Endodermal cell (in vitro differentiated cells): ENCODE measurements around the gene GALNT18. TPM values are rescaled to one million over a fixed set of nuclear protein-coding genes. Genes with fewer than 3 reads are reported as not detected.

Experiments used
- DNase-seq: peaks from one replicate; pipeline ENCODE4 v3.0.0-alpha.2; 2017
- H3K27ac ChIP-seq: 2 replicates; pipeline ENCODE4 v1.5.1; 2013; ENCODE audit warnings: mild to moderate bottlenecking, low read depth, low read length, moderate library complexity
- H3K27me3 ChIP-seq: 2 replicates; pipeline ENCODE4 v1.6.1; 2013; ENCODE audit warnings: mild to moderate bottlenecking, low read length, moderate library complexity; ENCODE audit not compliant: insufficient read depth, control insufficient read depth, poor library complexity, severe bottlenecking
- H3K36me3 ChIP-seq: 2 replicates; pipeline ENCODE4 v1.7.0; 2013; ENCODE audit warnings: mild to moderate bottlenecking, low read length, moderate library complexity; ENCODE audit not compliant: control insufficient read depth, insufficient read depth
- H3K4me1 ChIP-seq: one replicate; pipeline ENCODE4 v1.7.0; 2013; ENCODE audit warnings: low read length; ENCODE audit not compliant: control insufficient read depth, insufficient read depth
- H3K4me3 ChIP-seq: 2 replicates; pipeline ENCODE4 v1.5.1; 2013; ENCODE audit warnings: mild to moderate bottlenecking, low read length, moderate library complexity
- H3K9ac ChIP-seq: 2 replicates; pipeline ENCODE4 v1.6.1; 2013; ENCODE audit warnings: mild to moderate bottlenecking, low read length, moderate library complexity; ENCODE audit not compliant: poor library complexity, severe bottlenecking; ENCODE audit errors: extremely low read depth
- H3K9me3 ChIP-seq: 2 replicates; pipeline ENCODE4 v1.6.1; 2013; ENCODE audit warnings: mild to moderate bottlenecking, low read length, moderate library complexity; ENCODE audit not compliant: control insufficient read depth
- H3K27ac Mint-ChIP-seq: 2 replicates; pipeline ENCODE4 v1.8.0; 2020; ENCODE audit warnings: mixed read lengths
- H3K27me3 Mint-ChIP-seq: 2 replicates; pipeline ENCODE4 v1.8.0; 2021; ENCODE audit warnings: mild to moderate bottlenecking, mixed read lengths; ENCODE audit not compliant: insufficient read depth
- H3K36me3 Mint-ChIP-seq: 2 replicates; pipeline ENCODE4 v1.8.0; 2020; ENCODE audit warnings: low read depth, mixed read lengths
- H3K4me1 Mint-ChIP-seq: 2 replicates; pipeline ENCODE4 v1.8.0; 2020; ENCODE audit warnings: mixed read lengths
- H3K4me3 Mint-ChIP-seq: 2 replicates; pipeline ENCODE4 v1.8.0; 2020; ENCODE audit warnings: mild to moderate bottlenecking, moderate library complexity, mixed read lengths
- H3K9me3 Mint-ChIP-seq: 2 replicates; pipeline ENCODE4 v1.8.0; 2020; ENCODE audit warnings: mild to moderate bottlenecking, mixed read lengths
- WGBS, 2 experiments: methylation state at CpG; one replicate each; pipeline versions ENCODE4 v1.1.5 to v1.1.7; 2013; ENCODE audit warnings: missing lambda C conversion rate in 2 of 2, mixed read lengths in 1 of 2; ENCODE audit not compliant: insufficient coverage in 1 of 2, insufficient read length in 1 of 2; 5-methylcytosine and 5-hydroxymethylcytosine counted together
- total RNA-seq, 2 donors: library from RNA; stranded (reverse); fragmentation: NEBNext Ultra II Directional in 1 of 2; extraction: Animal tissue kit (Norgen Biotek cat#: 25700) in 1 of 2; gene quantifications; 2 replicates in 1 of 2; 3 replicates in 1 of 2; pipeline ENCODE4 v1.2.1, GENCODE V29; 2021
- TF ChIP-seq, protein P1 (sequence below): fragments of 200-600 bp; sonication (generic); conservative IDR thresholded peaks from 2 replicates; pipeline ENCODE4 v1.5.0; 2021; ENCODE audit warnings: antibody characterized with exemption, mild to moderate bottlenecking

Gene GALNT18
- total RNA-seq, 2 donors from 2014 or later, result 5.1 to 9.9 TPM

- H3K4me1 ChIP-seq, result no peaks in the 10 kb centered on the region
- no peaks in the 10 kb centered on the region for H3K27me3 Mint-ChIP-seq
- no peaks in the 10 kb centered on the region for H3K27me3 ChIP-seq
- H3K4me3 Mint-ChIP-seq, result no peak overlapping the region
- no peak for DNase-seq
- H3K9me3 Mint-ChIP-seq, result no peaks in the 10 kb centered on the region
- H3K4me3 ChIP-seq, result no peak overlapping the region
- TF ChIP-seq, protein P1, sequence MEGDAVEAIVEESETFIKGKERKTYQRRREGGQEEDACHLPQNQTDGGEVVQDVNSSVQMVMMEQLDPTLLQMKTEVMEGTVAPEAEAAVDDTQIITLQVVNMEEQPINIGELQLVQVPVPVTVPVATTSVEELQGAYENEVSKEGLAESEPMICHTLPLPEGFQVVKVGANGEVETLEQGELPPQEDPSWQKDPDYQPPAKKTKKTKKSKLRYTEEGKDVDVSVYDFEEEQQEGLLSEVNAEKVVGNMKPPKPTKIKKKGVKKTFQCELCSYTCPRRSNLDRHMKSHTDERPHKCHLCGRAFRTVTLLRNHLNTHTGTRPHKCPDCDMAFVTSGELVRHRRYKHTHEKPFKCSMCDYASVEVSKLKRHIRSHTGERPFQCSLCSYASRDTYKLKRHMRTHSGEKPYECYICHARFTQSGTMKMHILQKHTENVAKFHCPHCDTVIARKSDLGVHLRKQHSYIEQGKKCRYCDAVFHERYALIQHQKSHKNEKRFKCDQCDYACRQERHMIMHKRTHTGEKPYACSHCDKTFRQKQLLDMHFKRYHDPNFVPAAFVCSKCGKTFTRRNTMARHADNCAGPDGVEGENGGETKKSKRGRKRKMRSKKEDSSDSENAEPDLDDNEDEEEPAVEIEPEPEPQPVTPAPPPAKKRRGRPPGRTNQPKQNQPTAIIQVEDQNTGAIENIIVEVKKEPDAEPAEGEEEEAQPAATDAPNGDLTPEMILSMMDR, result no peak
- no peak overlapping the region for H3K27ac Mint-ChIP-seq
- H3K4me1 Mint-ChIP-seq, result peaks cover 4% of the 10 kb centered on the region
- H3K27ac ChIP-seq, result no peak overlapping the region
- no peaks in the 10 kb centered on the region for H3K36me3 ChIP-seq
- H3K36me3 Mint-ChIP-seq, result no peaks in the 10 kb centered on the region
- H3K9me3 ChIP-seq, result no peaks in the 10 kb centered on the region
- H3K9ac ChIP-seq, result no peak overlapping the region
- 85 to 93% methylated on average over 7 to 11 of the region's 11 CpGs for WGBS, 2 experiments
These were observed 90.5 kb downstream of the GALNT18 start for GRCh38 chr11:11531131-11531908.

DNA sequence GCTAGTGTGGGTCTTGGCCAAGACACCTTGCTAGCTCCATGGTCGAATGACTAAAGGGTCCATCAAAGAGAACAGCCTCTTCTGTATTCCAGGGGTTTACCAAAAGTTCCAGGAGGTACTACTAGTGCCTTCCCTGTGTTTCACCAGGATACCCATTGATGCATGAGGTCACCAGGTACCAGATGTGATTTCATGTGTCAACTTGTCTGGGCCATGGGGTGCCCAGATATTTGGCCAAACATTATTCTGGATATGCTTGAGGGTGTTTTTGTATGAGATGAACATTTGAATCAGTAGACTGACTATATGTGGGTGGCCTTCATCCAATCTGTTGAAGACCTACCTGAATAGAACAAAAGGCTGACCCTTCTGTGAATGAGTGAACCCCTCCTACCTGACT lies 92.8 kb downstream of the GALNT18 start:
- H3K36me3 Mint-ChIP-seq, result no peaks in the 10 kb centered on the region
- TF ChIP-seq, protein P1, result no peak
- H3K4me1 Mint-ChIP-seq, result no peaks in the 10 kb centered on the region
- no peaks in the 10 kb centered on the region for H3K36me3 ChIP-seq
- WGBS, 2 experiments, result 33 to 50% methylated on average over 1 of the region's 1 CpG
- H3K27me3 Mint-ChIP-seq, result peaks cover 3% of the 10 kb centered on the region
- DNase-seq, result no peak
- no peaks in the 10 kb centered on the region for H3K27me3 ChIP-seq
- no peak overlapping the region for H3K4me3 ChIP-seq
- no peak overlapping the region for H3K27ac Mint-ChIP-seq
- no peaks in the 10 kb centered on the region for H3K4me1 ChIP-seq
- no peak overlapping the region for H3K9ac ChIP-seq
- no peaks in the 10 kb centered on the region for H3K9me3 Mint-ChIP-seq
- no peaks in the 10 kb centered on the region for H3K9me3 ChIP-seq
- H3K4me3 Mint-ChIP-seq, result no peak overlapping the region
- H3K27ac ChIP-seq, result no peak overlapping the region

GRCh38 chr11:11525283-11525682 lies 96.5 kb downstream of the GALNT18 start:
- Mint-ChIP-seq H3K27me3 (peaks cover 14% of the 10 kb centered on the region), H3K4me3 (no peak overlapping the region), H3K36me3 (no peaks in the 10 kb centered on the region), H3K9me3 (no peaks in the 10 kb centered on the region), H3K27ac (no peak overlapping the region), H3K4me1 (no peaks in the 10 kb centered on the region)
- Histone ChIP-seq H3K4me3 (no peak overlapping the region), H3K36me3 (no peaks in the 10 kb centered on the region), H3K9ac (no peak overlapping the region), H3K9me3 (no peaks in the 10 kb centered on the region), H3K4me1 (no peaks in the 10 kb centered on the region), H3K27me3 (no peaks in the 10 kb centered on the region), H3K27ac (no peak overlapping the region)
- TF ChIP-seq, protein P1, result no peak
- no peak for DNase-seq
- WGBS, 2 experiments, result 85 to 90% methylated on average over 4 to 5 of the region's 5 CpGs
